Prostate gland (tissue), 2 donors: ENCODE data around the gene RNF169. TPM values are rescaled to one million over a fixed set of nuclear protein-coding genes. Genes with fewer than 3 reads are reported as not detected.

Experiments
- DNase-seq: peaks from one replicate; pipeline ENCODE4 v3.0.0-alpha.2; 2019; ENCODE audit warnings: low spot score
- H3K27ac ChIP-seq, 2 donors: fragments of 200-600 bp; sonication (generic); 2 replicates each; pipeline ENCODE4 v1.5.1; 2017 to 2019
- H3K27me3 ChIP-seq: fragments of 200-600 bp; sonication (generic); replicated peaks from 2 replicates; pipeline ENCODE4 v1.5.1; 2019; ENCODE audit not compliant: insufficient read depth
- H3K36me3 ChIP-seq, 2 donors: fragments of 200-600 bp; sonication (generic); 1 replicate in 1 of 2; 2 replicates in 1 of 2; pipeline versions ENCODE4 v1.5.1 to v1.8.1; 2017 to 2019
- H3K4me1 ChIP-seq: fragments of 200-600 bp; sonication (generic); replicated peaks from 2 replicates; pipeline ENCODE4 v1.5.1; 2019
- H3K4me3 ChIP-seq, 2 donors: fragments of 200-600 bp; sonication (generic); 2 replicates each; pipeline ENCODE4 v1.5.1; 2017 to 2019
- H3K9me3 ChIP-seq: fragments of 200-600 bp; sonication (generic); 2 replicates; pipeline ENCODE4 v1.5.1; 2017
- CTCF ChIP-seq, 4 experiments: fragments of 200-600 bp in 2 of 4; fragments of 450-650 bp in 2 of 4; sonication (generic) in 2 of 4; IDR thresholded peaks; 1 replicate in 3 of 4; 2 replicates in 1 of 4; pipeline ENCODE4 v1.5.1; 2016 to 2019; ENCODE audit warnings: antibody characterized with exemption in 4 of 4, mild to moderate bottlenecking in 2 of 4, moderate library complexity in 2 of 4
- POLR2A ChIP-seq: fragments of 450-650 bp; IDR thresholded peaks from one replicate; pipeline ENCODE4 v1.6.1; 2016; ENCODE audit warnings: antibody characterized with exemption, mild to moderate bottlenecking
- POLR2AphosphoS5 ChIP-seq: sonication (generic); formaldehyde crosslinking; IDR thresholded peaks from one replicate; pipeline ENCODE4 v1.6.1; 2017; ENCODE audit warnings: antibody characterized with exemption
- WGBS: methylation state at CpG from one replicate; pipeline ENCODE4 v1.1.5; 2018; 5-methylcytosine and 5-hydroxymethylcytosine counted together
- intact Hi-C: fragments of 100-400 bp; cut with DNase I; formaldehyde crosslinking; loops from one replicate; pipeline ENCODE4 v1.14.2; 2022
- total RNA-seq, 2 donors: library from RNA; depleted of rRNA; stranded (reverse); fragments of >200 nt; gene quantifications; one replicate each; pipeline ENCODE4 v1.1.0, GENCODE V29; 2016

RNF169 gene
- total RNA-seq, 2 donors from 2014 or later = 19.7 to 21.2 TPM

DNA sequence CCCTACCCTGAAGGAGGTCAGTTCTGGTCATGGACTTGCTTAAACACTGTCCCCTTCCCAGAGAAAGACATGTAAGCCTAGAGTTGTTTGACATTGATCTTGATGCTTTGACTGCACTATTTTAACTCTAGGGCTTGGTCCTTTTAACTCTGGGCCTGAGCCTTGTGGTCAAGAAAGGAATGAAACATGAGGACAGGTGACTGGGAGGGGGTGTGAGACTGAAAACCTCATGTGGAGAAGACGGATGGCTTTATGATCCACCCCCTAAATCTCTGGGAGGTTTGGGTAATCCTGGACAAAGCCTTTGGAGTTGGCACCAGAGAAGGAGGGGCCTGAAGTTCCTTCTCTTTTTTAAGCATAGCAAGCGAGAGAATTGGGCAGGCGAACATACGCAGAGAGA, 35.0 kb upstream of the RNF169 start:
- WGBS = 79% methylated on average over 4 of the region's 4 CpGs
- no peaks in the 10 kb centered on the region for H3K4me1 ChIP-seq
- no peak overlapping the region for H3K27ac ChIP-seq
- DNase-seq = no peak
- TF ChIP-seq CTCF (IDR thresholded peaks at IDR 0.05) (no peak), POLR2A (no peak), POLR2AphosphoS5 (no peak)
- no peaks in the 10 kb centered on the region for H3K9me3 ChIP-seq
- no peak overlapping the region for H3K4me3 ChIP-seq
- H3K36me3 ChIP-seq = no peaks in the 10 kb centered on the region
- no peaks in the 10 kb centered on the region for H3K27me3 ChIP-seq
- intact Hi-C loops = no loop called here

DNA sequence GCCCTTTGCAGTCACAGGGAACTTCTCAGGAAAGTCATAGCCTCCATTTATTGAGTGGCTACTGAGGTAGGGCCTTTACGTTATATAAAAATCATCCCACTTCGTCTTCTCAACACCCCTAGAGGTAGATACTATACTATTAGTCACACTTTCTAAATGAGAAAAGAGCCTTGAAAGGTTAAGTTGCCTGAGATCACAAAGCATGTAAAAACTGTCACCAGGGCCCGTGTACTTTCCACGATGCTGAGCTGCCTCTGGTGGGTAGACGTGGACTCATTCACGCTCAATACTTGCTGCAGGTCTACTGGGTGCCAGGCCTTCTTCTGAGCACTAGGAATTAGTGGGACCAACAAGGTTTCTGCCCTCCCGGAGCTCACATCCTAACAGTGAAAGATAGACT, 33.7 kb upstream of the RNF169 start:
- intact Hi-C loops = no loop called here
- no peak overlapping the region for H3K27ac ChIP-seq
- TF ChIP-seq CTCF (IDR thresholded peaks at IDR 0.05) (no peak), POLR2AphosphoS5 (no peak), POLR2A (no peak)
- 92% methylated on average over 7 of the region's 7 CpGs for WGBS
- no peaks in the 10 kb centered on the region for H3K4me1 ChIP-seq
- H3K36me3 ChIP-seq = no peaks in the 10 kb centered on the region
- no peak for DNase-seq
- H3K27me3 ChIP-seq = no peaks in the 10 kb centered on the region
- H3K4me3 ChIP-seq = no peak overlapping the region
- no peaks in the 10 kb centered on the region for H3K9me3 ChIP-seq

- TF ChIP-seq POLR2AphosphoS5 = no peak
- no peak for TF ChIP-seq POLR2A
- TF ChIP-seq CTCF (IDR thresholded peaks at IDR 0.05) = no peak
- Histone ChIP-seq H3K27ac (no peak overlapping the region), H3K36me3 (no peaks in the 10 kb centered on the region), H3K4me3 (no peak overlapping the region), H3K9me3 (no peaks in the 10 kb centered on the region), H3K4me1 (no peaks in the 10 kb centered on the region), H3K27me3 (no peaks in the 10 kb centered on the region)
- intact Hi-C loops = no loop called here
- WGBS = 67% methylated on average over 5 of the region's 5 CpGs
- no peak for DNase-seq
Observed at GRCh38 chr11:74717221-74717969, 31.3 kb upstream of the RNF169 start.

DNA sequence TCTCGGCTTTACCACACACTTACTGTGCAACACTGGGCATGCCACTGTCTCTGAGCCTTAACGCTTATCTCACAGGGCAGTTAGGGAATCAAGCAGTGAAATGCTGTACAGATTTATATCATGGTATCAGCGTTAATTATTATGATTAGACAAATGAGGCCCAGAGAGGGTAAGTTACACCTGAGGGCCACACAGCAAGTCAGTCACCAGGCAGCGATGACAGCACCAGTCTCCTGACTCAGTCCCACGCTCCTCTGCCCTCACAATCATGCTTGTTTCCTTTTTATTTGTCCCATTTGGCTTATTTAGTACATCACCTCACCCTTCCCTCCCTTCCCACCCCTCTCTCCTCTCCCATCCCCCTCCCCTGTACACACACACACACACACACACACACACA, 29.6 kb upstream of the RNF169 start:
- H3K36me3 ChIP-seq = no peaks in the 10 kb centered on the region
- no peaks in the 10 kb centered on the region for H3K4me1 ChIP-seq
- H3K27me3 ChIP-seq = no peaks in the 10 kb centered on the region
- intact Hi-C loops = no loop called here
- TF ChIP-seq POLR2A = no peak
- no peak for TF ChIP-seq CTCF (IDR thresholded peaks at IDR 0.05)
- no peak for TF ChIP-seq POLR2AphosphoS5
- 87% methylated on average over 5 of the region's 5 CpGs for WGBS
- H3K27ac ChIP-seq = no peak overlapping the region
- DNase-seq = no peak
- no peak overlapping the region for H3K4me3 ChIP-seq
- no peaks in the 10 kb centered on the region for H3K9me3 ChIP-seq
